22Rv1 (cell line): ENCODE measurements around the gene MZF1.

ENCODE experiments used
- CTCF ChIP-seq: fragments of 450-650 bp; IDR thresholded peaks from 2 replicates; pipeline ENCODE4 v1.5.1; 2017; ENCODE audit warnings: mild to moderate bottlenecking
- ZFX ChIP-seq: fragments of 450-650 bp; IDR thresholded peaks from 2 replicates; pipeline ENCODE4 v1.6.1; 2017; ENCODE audit warnings: antibody characterized with exemption, borderline replicate concordance

- no peak for TF ChIP-seq CTCF
- no peak for TF ChIP-seq ZFX
Observed at GRCh38 chr19:58585442-58586132, 12.5 kb upstream of the MZF1 start.
